WTC11 (cell line): ENCODE results near the gene MYO16.

Experiments
- ATF2 ChIP-seq: sonication (generic); formaldehyde crosslinking; IDR thresholded peaks from 2 replicates; pipeline ENCODE4 v1.8.1; 2022; ENCODE audit warnings: low read depth, missing genetic modification reagents, borderline replicate concordance
- CBFB ChIP-seq: sonication (generic); formaldehyde crosslinking; IDR thresholded peaks from 2 replicates; pipeline ENCODE4 v1.8.1; 2022; ENCODE audit warnings: mild to moderate bottlenecking, low read depth, missing genetic modification reagents
- CREB1 ChIP-seq: sonication (generic); formaldehyde crosslinking; IDR thresholded peaks from 2 replicates; pipeline ENCODE4 v1.8.0; 2023; ENCODE audit warnings: mild to moderate bottlenecking, missing genetic modification reagents
- FOXJ3 ChIP-seq: sonication (generic); formaldehyde crosslinking; IDR thresholded peaks from 2 replicates; pipeline ENCODE4 v1.9.0; 2021; ENCODE audit warnings: missing genetic modification reagents, mild to moderate bottlenecking, borderline replicate concordance
- JUN ChIP-seq: sonication (generic); formaldehyde crosslinking; IDR thresholded peaks from 2 replicates; pipeline ENCODE4 v1.8.0; 2023; ENCODE audit warnings: mild to moderate bottlenecking, missing genetic modification reagents
- MYBL2 ChIP-seq: sonication (generic); formaldehyde crosslinking; IDR thresholded peaks from 2 replicates; pipeline ENCODE4 v1.8.1; 2023; ENCODE audit warnings: mild to moderate bottlenecking, moderate library complexity, missing genetic modification reagents
- NFE2L1 ChIP-seq: sonication (generic); formaldehyde crosslinking; IDR thresholded peaks from 2 replicates; pipeline ENCODE4 v1.8.1; 2023; ENCODE audit warnings: missing genetic modification reagents
- NFYB ChIP-seq: sonication (generic); formaldehyde crosslinking; conservative IDR thresholded peaks from 2 replicates; pipeline ENCODE4 v1.8.0; 2022; ENCODE audit warnings: low read depth, missing genetic modification reagents
- RORB ChIP-seq: fragments of 250-450 bp; sonication (Bioruptor Pico); IDR thresholded peaks from 2 replicates; pipeline ENCODE4 v1.9.0; 2021; ENCODE audit warnings: mild to moderate bottlenecking
- TF ChIP-seq, protein P1 (sequence below): sonication (generic); formaldehyde crosslinking; conservative IDR thresholded peaks from 2 replicates; pipeline ENCODE4 v1.8.1; 2022; ENCODE audit warnings: mild to moderate bottlenecking, missing genetic modification reagents
- TF ChIP-seq, protein P2 (sequence below): fragments of 200-600 bp; IDR thresholded peaks from 2 replicates; pipeline ENCODE4 v1.8.0; 2022; ENCODE audit warnings: antibody characterized with exemption
- TF ChIP-seq, protein P3 (sequence below): sonication (generic); formaldehyde crosslinking; IDR thresholded peaks from 2 replicates; pipeline ENCODE4 v1.8.1; 2023; ENCODE audit warnings: mild to moderate bottlenecking, missing genetic modification reagents

DNA sequence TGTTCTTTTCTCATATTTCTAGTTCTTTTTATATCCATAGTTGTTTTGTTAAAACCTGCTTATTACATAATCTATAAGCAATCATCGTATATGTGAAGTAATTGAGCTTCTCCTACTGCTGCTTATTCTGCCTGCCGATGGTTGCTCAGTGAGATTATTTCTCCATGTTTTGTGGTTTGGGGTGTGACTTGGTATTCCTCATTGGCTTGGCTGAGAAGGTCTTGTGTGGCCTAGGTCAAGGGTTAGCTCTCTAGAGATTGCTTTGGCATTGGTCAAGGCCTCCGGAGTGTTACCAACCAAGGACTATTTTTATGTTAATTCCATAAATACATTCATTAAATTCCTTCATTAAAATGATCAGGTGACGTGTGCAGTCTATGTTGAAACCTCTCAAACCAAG is 302.8 kb downstream of the MYO16 start:
- TF ChIP-seq, protein P1, sequence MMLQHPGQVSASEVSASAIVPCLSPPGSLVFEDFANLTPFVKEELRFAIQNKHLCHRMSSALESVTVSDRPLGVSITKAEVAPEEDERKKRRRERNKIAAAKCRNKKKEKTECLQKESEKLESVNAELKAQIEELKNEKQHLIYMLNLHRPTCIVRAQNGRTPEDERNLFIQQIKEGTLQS (CRISPR knock-in tag): no peak
- TF ChIP-seq, protein P2, sequence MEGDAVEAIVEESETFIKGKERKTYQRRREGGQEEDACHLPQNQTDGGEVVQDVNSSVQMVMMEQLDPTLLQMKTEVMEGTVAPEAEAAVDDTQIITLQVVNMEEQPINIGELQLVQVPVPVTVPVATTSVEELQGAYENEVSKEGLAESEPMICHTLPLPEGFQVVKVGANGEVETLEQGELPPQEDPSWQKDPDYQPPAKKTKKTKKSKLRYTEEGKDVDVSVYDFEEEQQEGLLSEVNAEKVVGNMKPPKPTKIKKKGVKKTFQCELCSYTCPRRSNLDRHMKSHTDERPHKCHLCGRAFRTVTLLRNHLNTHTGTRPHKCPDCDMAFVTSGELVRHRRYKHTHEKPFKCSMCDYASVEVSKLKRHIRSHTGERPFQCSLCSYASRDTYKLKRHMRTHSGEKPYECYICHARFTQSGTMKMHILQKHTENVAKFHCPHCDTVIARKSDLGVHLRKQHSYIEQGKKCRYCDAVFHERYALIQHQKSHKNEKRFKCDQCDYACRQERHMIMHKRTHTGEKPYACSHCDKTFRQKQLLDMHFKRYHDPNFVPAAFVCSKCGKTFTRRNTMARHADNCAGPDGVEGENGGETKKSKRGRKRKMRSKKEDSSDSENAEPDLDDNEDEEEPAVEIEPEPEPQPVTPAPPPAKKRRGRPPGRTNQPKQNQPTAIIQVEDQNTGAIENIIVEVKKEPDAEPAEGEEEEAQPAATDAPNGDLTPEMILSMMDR: no peak
- TF ChIP-seq CBFB (no peak), RORB (CRISPR knock-in tag) (no peak), JUN (CRISPR knock-in tag) (no peak), ATF2 (CRISPR knock-in tag) (no peak), NFE2L1 (CRISPR knock-in tag) (no peak), FOXJ3 (CRISPR knock-in tag) (no peak), MYBL2 (CRISPR knock-in tag) (no peak), CREB1 (CRISPR knock-in tag) (no peak), NFYB (CRISPR knock-in tag) (no peak)
- TF ChIP-seq, protein P3, sequence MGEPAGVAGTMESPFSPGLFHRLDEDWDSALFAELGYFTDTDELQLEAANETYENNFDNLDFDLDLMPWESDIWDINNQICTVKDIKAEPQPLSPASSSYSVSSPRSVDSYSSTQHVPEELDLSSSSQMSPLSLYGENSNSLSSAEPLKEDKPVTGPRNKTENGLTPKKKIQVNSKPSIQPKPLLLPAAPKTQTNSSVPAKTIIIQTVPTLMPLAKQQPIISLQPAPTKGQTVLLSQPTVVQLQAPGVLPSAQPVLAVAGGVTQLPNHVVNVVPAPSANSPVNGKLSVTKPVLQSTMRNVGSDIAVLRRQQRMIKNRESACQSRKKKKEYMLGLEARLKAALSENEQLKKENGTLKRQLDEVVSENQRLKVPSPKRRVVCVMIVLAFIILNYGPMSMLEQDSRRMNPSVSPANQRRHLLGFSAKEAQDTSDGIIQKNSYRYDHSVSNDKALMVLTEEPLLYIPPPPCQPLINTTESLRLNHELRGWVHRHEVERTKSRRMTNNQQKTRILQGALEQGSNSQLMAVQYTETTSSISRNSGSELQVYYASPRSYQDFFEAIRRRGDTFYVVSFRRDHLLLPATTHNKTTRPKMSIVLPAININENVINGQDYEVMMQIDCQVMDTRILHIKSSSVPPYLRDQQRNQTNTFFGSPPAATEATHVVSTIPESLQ (CRISPR knock-in tag): no peak
